Activated B cell treated with CpG ODN at 0.5 μM for 24 hours (primary cell): ENCODE results near the gene FASTK. TPM values are rescaled to one million over a fixed set of nuclear protein-coding genes. Genes with fewer than 3 reads are reported as not detected.

ENCODE experiments used
- ATAC-seq: fragments of 200-7000 bp; cut with Tn5 transposase; one replicate; pipeline ENCODE4 v1.10.0; 2021; ENCODE audit warnings: low read depth, mild to moderate bottlenecking, moderate library complexity
- CTCF ChIA-PET: fragments of 350-600 bp; sonication (Branson Sonifier 250); formaldehyde crosslinking; loops from one replicate; lab custom pipeline; 2021; ENCODE audit warnings: antibody characterized with exemption; lab: Charles Lee
- POLR2A ChIA-PET: fragments of 350-600 bp; sonication (Branson Sonifier 250); formaldehyde crosslinking; loops from one replicate; lab custom pipeline; 2021; ENCODE audit warnings: antibody characterized with exemption; lab: Charles Lee
- DNase-seq: peaks from one replicate; pipeline ENCODE4 v3.0.0; 2022
- H3K27ac Mint-ChIP-seq: one replicate; pipeline ENCODE4 v1.8.0; 2020; ENCODE audit warnings: mixed read lengths
- H3K27me3 Mint-ChIP-seq: one replicate; pipeline ENCODE4 v1.8.0; 2021; ENCODE audit warnings: mixed read lengths
- H3K36me3 Mint-ChIP-seq: one replicate; pipeline ENCODE4 v1.8.0; 2021; ENCODE audit warnings: low read depth, mixed read lengths
- H3K4me1 Mint-ChIP-seq: one replicate; pipeline ENCODE4 v1.8.0; 2021; ENCODE audit warnings: mixed read lengths
- H3K4me3 Mint-ChIP-seq: one replicate; pipeline ENCODE4 v1.8.0; 2020; ENCODE audit warnings: mild to moderate bottlenecking, mixed read lengths
- H3K9me3 Mint-ChIP-seq: one replicate; pipeline ENCODE4 v1.8.0; 2020; ENCODE audit warnings: mixed read lengths
- intact Hi-C: fragments of 100-400 bp; cut with micrococcal nuclease; formaldehyde crosslinking; loops from one replicate; pipeline ENCODE4 v1.15.1; 2024
- total RNA-seq: library from RNA; stranded (reverse); gene quantifications from 2 replicates; pipeline ENCODE4 v1.2.3, GENCODE V29; 2022
- TF ChIP-seq, protein P1 (sequence below): fragments of 200-600 bp; IDR thresholded peaks from one replicate; pipeline ENCODE4 v1.8.0; 2022; ENCODE audit warnings: antibody characterized with exemption, mild to moderate bottlenecking

The FASTK gene
- total RNA-seq, 1 donor from 2014 or later: 103 TPM

DNA sequence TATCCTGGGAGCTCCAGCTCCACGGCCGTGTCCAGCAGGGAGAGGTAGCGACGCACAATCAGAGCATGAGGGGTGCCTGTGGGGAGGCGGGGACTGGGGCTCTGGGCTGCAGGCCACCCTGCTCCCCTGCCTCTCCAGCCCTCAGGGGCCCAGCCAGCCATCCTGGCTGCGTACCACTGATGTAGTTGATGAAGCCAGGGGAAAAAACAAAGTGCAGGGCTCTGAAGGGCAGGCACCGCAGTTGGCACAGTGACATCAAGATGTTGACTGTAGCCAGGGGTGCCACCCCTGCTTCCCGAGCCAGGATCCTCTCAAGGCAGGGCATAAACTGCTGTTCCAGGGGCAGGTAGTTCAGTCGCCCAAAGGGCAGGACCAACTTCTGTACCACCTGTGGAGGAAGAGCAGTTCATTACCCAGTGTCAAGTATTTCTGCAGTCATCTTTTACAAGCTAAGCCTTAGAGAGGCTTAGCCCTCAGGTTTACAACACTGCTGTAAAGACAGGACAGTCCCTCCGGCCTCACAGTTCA lies 2.8 kb downstream of the FASTK start:
- peaks cover 30% of the 10 kb centered on the region for H3K4me1 Mint-ChIP-seq
- H3K27ac Mint-ChIP-seq: peak overlapping the region; percentile 50
- no peaks in the 10 kb centered on the region for H3K27me3 Mint-ChIP-seq
- DNase-seq (no peak), ATAC-seq (no peak)
- peak overlapping the region; percentile 42 for H3K4me3 Mint-ChIP-seq
- H3K36me3 Mint-ChIP-seq: peaks cover 29% of the 10 kb centered on the region
- ChIA-PET POLR2A (no interaction called here), CTCF (no interaction called here)
- intact Hi-C loops: no loop called here
- H3K9me3 Mint-ChIP-seq: no peaks in the 10 kb centered on the region
- TF ChIP-seq, protein P1, sequence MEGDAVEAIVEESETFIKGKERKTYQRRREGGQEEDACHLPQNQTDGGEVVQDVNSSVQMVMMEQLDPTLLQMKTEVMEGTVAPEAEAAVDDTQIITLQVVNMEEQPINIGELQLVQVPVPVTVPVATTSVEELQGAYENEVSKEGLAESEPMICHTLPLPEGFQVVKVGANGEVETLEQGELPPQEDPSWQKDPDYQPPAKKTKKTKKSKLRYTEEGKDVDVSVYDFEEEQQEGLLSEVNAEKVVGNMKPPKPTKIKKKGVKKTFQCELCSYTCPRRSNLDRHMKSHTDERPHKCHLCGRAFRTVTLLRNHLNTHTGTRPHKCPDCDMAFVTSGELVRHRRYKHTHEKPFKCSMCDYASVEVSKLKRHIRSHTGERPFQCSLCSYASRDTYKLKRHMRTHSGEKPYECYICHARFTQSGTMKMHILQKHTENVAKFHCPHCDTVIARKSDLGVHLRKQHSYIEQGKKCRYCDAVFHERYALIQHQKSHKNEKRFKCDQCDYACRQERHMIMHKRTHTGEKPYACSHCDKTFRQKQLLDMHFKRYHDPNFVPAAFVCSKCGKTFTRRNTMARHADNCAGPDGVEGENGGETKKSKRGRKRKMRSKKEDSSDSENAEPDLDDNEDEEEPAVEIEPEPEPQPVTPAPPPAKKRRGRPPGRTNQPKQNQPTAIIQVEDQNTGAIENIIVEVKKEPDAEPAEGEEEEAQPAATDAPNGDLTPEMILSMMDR: no peak

DNA sequence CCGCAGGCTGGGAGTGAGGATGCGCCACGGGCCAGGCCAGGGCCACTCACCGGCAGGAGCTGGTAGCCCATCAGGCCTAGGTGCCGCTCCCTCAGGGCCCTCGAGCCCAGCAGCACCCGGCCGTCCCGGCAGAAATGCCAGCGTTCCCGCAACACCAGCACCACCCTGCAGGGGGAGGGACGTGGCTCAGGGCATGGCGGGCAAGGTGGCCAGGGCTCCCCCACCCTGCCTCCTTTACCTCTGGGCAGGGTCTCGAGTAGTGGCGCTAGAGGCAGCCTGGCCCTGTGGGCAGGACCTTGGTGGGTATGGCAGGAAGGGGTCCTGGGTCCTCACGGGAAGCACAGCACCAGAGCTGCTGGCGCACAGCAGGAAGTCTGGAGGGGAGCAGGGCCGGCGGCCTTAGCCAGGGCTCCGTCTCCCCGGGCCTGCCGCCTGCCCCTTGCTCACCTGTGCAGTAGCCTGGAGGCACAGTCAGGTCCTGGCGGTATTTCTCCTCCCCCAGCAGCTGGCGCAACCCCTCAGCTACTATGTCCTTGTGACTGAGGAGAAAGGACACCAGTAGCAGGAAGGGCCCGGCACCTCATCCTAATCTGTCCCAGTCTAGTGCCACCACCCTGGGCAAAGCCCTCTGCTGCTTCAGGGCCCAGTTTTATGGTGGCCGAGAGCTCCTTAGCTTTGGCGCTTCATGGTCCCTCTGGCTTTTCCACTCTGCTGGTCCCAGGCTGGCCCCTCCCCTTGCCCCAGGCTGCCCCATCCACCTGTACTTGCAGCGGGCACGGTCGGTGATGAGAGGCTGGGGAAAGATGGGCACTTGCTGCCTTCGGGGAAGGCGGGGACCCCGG lies 3.5 kb downstream of the FASTK start:
- Mint-ChIP-seq H3K27me3 (no peaks in the 10 kb centered on the region), H3K27ac (no peak overlapping the region), H3K9me3 (no peaks in the 10 kb centered on the region), H3K4me3 (no peak overlapping the region), H3K4me1 (peaks cover 24% of the 10 kb centered on the region), H3K36me3 (peaks cover 28% of the 10 kb centered on the region)
- DNase-seq: no peak
- TF ChIP-seq, protein P1: no peak
- ChIA-PET POLR2A (no interaction called here), CTCF (no interaction called here)
- intact Hi-C loops: no loop called here
- no peak for ATAC-seq

DNA sequence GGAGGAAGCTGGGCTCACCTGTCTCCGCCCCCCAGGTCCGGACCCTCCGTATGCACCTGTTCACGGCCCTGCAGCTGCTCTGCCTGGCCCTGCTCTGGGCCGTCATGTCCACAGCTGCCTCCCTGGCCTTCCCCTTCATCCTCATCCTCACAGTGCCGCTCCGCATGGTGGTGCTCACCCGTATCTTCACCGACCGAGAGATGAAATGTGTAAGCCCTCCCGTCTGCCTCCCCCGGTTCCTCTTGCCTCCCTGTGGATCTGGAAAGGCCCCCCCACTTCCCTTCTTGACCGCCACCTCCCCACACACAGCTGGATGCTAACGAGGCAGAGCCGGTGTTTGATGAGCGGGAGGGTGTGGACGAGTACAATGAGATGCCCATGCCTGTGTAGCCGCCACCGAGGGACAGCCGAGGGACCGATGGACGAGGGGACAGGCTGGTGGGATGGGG lies 4.6 kb downstream of the FASTK start:
- intact Hi-C loops: no loop called here
- CTCF ChIA-PET: no interaction called here
- Mint-ChIP-seq H3K36me3 (peaks cover 38% of the 10 kb centered on the region), H3K9me3 (no peaks in the 10 kb centered on the region), H3K27me3 (no peaks in the 10 kb centered on the region), H3K4me1 (peaks cover 20% of the 10 kb centered on the region), H3K4me3 (no peak overlapping the region), H3K27ac (no peak overlapping the region)
- POLR2A ChIA-PET: interaction anchor here (0.7 kb wide), 2 partner anchors 15 to 19 kb away, joined by 3 read pairs; no protein-coding TSS in a partner anchor
- ATAC-seq (no peak), DNase-seq (no peak)
- TF ChIP-seq, protein P1: no peak

DNA sequence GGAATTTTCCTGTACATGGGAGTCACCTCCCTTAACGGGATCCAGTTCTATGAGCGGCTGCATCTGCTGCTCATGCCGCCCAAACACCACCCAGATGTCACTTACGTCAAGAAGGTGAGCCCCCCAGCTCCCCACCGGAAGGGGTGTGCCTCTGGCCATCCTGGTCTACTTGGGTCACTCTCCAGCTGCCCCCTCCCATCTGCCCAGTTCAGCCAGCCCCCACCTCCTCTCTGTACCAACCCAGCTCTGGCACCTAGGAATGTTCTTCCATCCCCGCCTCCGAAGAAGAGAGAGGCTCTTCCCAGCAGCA lies 5.0 kb downstream of the FASTK start:
- ATAC-seq: no peak
- Mint-ChIP-seq H3K4me3 (no peak overlapping the region), H3K4me1 (peaks cover 20% of the 10 kb centered on the region), H3K27me3 (no peaks in the 10 kb centered on the region), H3K9me3 (no peaks in the 10 kb centered on the region), H3K27ac (no peak overlapping the region), H3K36me3 (peaks cover 42% of the 10 kb centered on the region)
- ChIA-PET POLR2A (no interaction called here), CTCF (no interaction called here)
- TF ChIP-seq, protein P1: no peak
- no peak for DNase-seq
- intact Hi-C loops: no loop called here

DNA sequence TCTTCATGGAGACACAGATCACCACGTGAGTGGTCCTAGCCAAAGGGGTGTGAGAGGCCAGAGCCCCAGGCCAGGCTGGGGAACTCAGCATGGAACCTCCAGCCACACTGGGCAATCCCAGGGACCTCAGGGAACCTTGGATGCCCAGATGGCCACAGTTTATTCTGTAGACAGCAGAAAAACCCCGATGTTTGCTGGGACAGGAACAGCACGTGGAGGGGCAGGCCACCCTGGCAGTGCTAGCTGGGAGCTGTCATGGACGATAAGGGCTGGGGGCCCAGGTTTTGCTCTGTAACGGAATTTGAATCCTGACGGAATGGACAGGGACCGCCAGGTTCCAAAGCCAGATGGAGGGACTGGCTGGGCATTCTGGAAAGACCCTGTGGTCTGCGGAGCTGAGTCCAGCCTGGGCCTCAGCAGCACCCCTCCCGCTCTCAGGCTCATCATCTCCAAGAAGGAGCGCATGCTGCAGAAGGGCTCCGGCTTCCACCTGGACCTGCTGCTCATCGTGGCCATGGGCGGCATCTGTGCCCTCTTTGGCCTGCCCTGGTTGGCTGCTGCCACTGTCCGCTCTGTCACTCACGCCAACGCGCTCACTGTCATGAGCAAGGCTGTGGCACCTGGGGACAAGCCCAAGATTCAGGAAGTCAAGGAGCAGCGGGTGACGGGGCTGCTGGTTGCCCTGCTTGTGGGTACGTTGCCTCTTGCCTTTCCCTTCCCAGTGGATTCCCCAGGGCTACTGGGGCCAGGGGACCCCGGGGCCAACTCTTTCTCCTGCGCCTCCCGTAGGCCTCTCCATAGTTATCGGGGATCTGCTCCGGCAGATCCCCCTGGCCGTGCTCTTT lies 5.6 kb downstream of the FASTK start:
- DNase-seq: no peak

More for the DNA sequence above, 5.6 kb downstream of the FASTK start:
- no peak overlapping the region for H3K4me3 Mint-ChIP-seq
- intact Hi-C loops: no loop called here
- H3K9me3 Mint-ChIP-seq: no peaks in the 10 kb centered on the region
- peaks cover 20% of the 10 kb centered on the region for H3K4me1 Mint-ChIP-seq
- CTCF ChIA-PET: no interaction called here
- POLR2A ChIA-PET: no interaction called here
- no peak for ATAC-seq
- TF ChIP-seq, protein P1: no peak
- no peak overlapping the region for H3K27ac Mint-ChIP-seq
- peaks cover 47% of the 10 kb centered on the region for H3K36me3 Mint-ChIP-seq
- H3K27me3 Mint-ChIP-seq: no peaks in the 10 kb centered on the region
